SK-N-SH (cell line): Measurements from ENCODE around the gene CINP.

ENCODE experiments used
- EP300 ChIP-seq, 2 experiments: IDR thresholded peaks; 2 replicates each; pipeline versions ENCODE4 v1.4.0 to v1.6.1; 2012; ENCODE audit warnings: borderline replicate concordance in 1 of 2, low read depth in 1 of 2, low read length in 1 of 2
- MEF2A ChIP-seq: IDR thresholded peaks from 2 replicates; pipeline ENCODE4 v1.4.0; 2012; ENCODE audit warnings: low read depth, borderline replicate concordance
- SIN3A ChIP-seq: IDR thresholded peaks from 2 replicates; pipeline ENCODE4 v1.6.1; 2012; ENCODE audit warnings: low read depth, mild to moderate bottlenecking, low read length, moderate library complexity, borderline replicate concordance
- SMC3 ChIP-seq: IDR thresholded peaks from 2 replicates; pipeline ENCODE4 v1.6.1; 2012; ENCODE audit warnings: low read depth, low read length, improper control_type of control experiment
- TF ChIP-seq, protein P1 (sequence below): fragments of 200-600 bp; sonication (generic); IDR thresholded peaks from 2 replicates; pipeline ENCODE4 v1.6.1; 2017; ENCODE audit warnings: antibody characterized with exemption, mild to moderate bottlenecking, moderate library complexity
- TF ChIP-seq, protein P2 (sequence below): IDR thresholded peaks from 2 replicates; pipeline ENCODE4; 2012
- TF ChIP-seq, protein P3 (sequence below): IDR thresholded peaks from 2 replicates; pipeline ENCODE4 v1.4.0; 2012; ENCODE audit warnings: low read depth, borderline replicate concordance

DNA sequence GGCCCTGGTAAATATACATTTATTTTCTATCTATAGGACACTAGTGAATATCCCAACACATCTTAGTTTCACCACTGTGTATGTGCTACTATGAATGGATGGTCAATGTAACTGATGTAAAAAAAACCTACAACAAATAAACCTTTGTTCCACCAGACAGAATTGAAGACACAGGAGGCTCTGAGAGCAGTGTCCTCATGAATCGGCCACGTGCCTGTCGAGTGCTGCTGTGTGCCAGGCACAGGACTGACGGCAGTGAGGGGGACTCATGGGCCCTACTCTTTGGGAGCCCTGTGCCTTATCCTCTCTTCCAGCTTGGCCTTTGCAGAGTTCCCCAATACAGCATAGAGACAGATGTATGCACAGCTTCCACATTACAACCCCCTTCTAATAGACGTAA is 18.2 kb downstream of the CINP start:
- TF ChIP-seq EP300 (IDR thresholded peaks at IDR 0.05; ENCODE audit: borderline replicate concordance in 1 of 2, low read depth in 1 of 2, low read length in 1 of 2): no peak
- TF ChIP-seq MEF2A: no peak
- TF ChIP-seq, protein P1, sequence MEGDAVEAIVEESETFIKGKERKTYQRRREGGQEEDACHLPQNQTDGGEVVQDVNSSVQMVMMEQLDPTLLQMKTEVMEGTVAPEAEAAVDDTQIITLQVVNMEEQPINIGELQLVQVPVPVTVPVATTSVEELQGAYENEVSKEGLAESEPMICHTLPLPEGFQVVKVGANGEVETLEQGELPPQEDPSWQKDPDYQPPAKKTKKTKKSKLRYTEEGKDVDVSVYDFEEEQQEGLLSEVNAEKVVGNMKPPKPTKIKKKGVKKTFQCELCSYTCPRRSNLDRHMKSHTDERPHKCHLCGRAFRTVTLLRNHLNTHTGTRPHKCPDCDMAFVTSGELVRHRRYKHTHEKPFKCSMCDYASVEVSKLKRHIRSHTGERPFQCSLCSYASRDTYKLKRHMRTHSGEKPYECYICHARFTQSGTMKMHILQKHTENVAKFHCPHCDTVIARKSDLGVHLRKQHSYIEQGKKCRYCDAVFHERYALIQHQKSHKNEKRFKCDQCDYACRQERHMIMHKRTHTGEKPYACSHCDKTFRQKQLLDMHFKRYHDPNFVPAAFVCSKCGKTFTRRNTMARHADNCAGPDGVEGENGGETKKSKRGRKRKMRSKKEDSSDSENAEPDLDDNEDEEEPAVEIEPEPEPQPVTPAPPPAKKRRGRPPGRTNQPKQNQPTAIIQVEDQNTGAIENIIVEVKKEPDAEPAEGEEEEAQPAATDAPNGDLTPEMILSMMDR: no peak
- no peak for TF ChIP-seq SIN3A
- no peak for TF ChIP-seq SMC3
- TF ChIP-seq, protein P2, sequence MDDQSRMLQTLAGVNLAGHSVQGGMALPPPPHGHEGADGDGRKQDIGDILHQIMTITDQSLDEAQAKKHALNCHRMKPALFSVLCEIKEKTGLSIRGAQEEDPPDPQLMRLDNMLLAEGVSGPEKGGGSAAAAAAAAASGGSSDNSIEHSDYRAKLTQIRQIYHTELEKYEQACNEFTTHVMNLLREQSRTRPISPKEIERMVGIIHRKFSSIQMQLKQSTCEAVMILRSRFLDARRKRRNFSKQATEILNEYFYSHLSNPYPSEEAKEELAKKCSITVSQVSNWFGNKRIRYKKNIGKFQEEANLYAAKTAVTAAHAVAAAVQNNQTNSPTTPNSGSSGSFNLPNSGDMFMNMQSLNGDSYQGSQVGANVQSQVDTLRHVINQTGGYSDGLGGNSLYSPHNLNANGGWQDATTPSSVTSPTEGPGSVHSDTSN: no peak
- TF ChIP-seq, protein P3, sequence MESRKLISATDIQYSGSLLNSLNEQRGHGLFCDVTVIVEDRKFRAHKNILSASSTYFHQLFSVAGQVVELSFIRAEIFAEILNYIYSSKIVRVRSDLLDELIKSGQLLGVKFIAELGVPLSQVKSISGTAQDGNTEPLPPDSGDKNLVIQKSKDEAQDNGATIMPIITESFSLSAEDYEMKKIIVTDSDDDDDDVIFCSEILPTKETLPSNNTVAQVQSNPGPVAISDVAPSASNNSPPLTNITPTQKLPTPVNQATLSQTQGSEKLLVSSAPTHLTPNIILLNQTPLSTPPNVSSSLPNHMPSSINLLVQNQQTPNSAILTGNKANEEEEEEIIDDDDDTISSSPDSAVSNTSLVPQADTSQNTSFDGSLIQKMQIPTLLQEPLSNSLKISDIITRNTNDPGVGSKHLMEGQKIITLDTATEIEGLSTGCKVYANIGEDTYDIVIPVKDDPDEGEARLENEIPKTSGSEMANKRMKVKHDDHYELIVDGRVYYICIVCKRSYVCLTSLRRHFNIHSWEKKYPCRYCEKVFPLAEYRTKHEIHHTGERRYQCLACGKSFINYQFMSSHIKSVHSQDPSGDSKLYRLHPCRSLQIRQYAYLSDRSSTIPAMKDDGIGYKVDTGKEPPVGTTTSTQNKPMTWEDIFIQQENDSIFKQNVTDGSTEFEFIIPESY: no peak
